A549 (cell line): Measurements from ENCODE around the gene CBX5. TPM values are rescaled to one million over a fixed set of nuclear protein-coding genes. Genes with fewer than 3 reads are reported as not detected.

Experiments used
- ATAC-seq, 2 experiments: fragments of 200-7000 bp in 1 of 2; fragments of >200 bp in 1 of 2; cut with Nextera tagmentation in 1 of 2; cut with Tn5 transposase in 1 of 2; 3 replicates each; pipeline versions ENCODE4 v1.8.0 to v1.9.1; 2018 to 2020; ENCODE audit warnings: mild to moderate bottlenecking in 1 of 2, moderate library complexity in 1 of 2
- CTCF ChIA-PET: fragments of 300-600 bp; sonication (Branson Sonifier 250); formaldehyde crosslinking; extraction: SDS; loops from one replicate; lab custom pipeline; 2021; ENCODE audit warnings: antibody characterized with exemption, inconsistent platforms; lab: Yijun Ruan, JAX
- POLR2A ChIA-PET: fragments of 350-600 bp; formaldehyde crosslinking; extraction: SDS; loops from one replicate; lab custom pipeline; 2021; ENCODE audit warnings: antibody characterized with exemption, inconsistent platforms; lab: Yijun Ruan, JAX
- DNase-seq, 2 experiments: peaks; one replicate each; pipeline versions ENCODE4 v3.0.0 to v3.0.0-alpha.2; 2011 to 2016; ENCODE audit warnings: low read depth in 1 of 2, low spot score in 1 of 2
- FAIRE-seq: peaks from 2 replicates; lab custom pipeline; 2011; peaks lifted over from hg19 to GRCh38; lab: Jason Lieb, UNC
- H3K27ac ChIP-seq, 2 experiments: fragments of >200 bp; sonication (Bioruptor Twin); formaldehyde crosslinking; 3 replicates each; pipeline ENCODE4 v1.5.1; 2016 to 2017
- H3K4me1 ChIP-seq: fragments of >200 bp; sonication (Bioruptor Twin); formaldehyde crosslinking; 3 replicates; pipeline ENCODE4 v1.6.1; 2016
- H3K4me2 ChIP-seq: fragments of >200 bp; sonication (Bioruptor Twin); formaldehyde crosslinking; 3 replicates; pipeline ENCODE4 v1.6.1; 2016
- H3K4me3 ChIP-seq: fragments of >200 bp; sonication (Bioruptor Twin); formaldehyde crosslinking; 3 replicates; pipeline ENCODE4 v1.5.1; 2016
- H3K9me3 ChIP-seq: fragments of >200 bp; sonication (Bioruptor Twin); formaldehyde crosslinking; 3 replicates; pipeline ENCODE4 v1.6.1; 2016
- CEBPB ChIP-seq, 2 experiments: fragments of >200 bp in 1 of 2; sonication (Bioruptor Twin) in 1 of 2; formaldehyde crosslinking in 1 of 2; IDR thresholded peaks; 2 replicates each; pipeline ENCODE4 v1.6.1; 2012 to 2016
- CHD2 ChIP-seq: fragments of 150-350 bp; IDR thresholded peaks from 2 replicates; pipeline ENCODE4 v1.6.1; 2014; ENCODE audit warnings: low read length; ENCODE audit not compliant: partially characterized antibody
- EHF ChIP-seq: fragments of 250-450 bp; sonication (Bioruptor Pico); IDR thresholded peaks from 2 replicates; pipeline ENCODE4 v1.5.0; 2020; ENCODE audit warnings: mild to moderate bottlenecking
- EHMT2 ChIP-seq: fragments of 200-600 bp; sonication (generic); IDR thresholded peaks from 2 replicates; pipeline ENCODE4 v1.6.1; 2016; ENCODE audit warnings: antibody characterized with exemption, low read depth, mild to moderate bottlenecking, moderate library complexity
- EP300 ChIP-seq, 2 experiments: fragments of >200 bp; sonication (Bioruptor Twin); formaldehyde crosslinking; IDR thresholded peaks; 2 replicates in 1 of 2; 3 replicates in 1 of 2; pipeline ENCODE4 v1.6.1; 2016 to 2017
- FOSL2 ChIP-seq, 2 experiments: fragments of 450-650 bp in 1 of 2; fragments of >200 bp in 1 of 2; sonication (Bioruptor Twin) in 1 of 2; formaldehyde crosslinking; IDR thresholded peaks; 2 replicates each; pipeline versions ENCODE4 v1.5.0 to v1.6.1; 2016 to 2020; ENCODE audit warnings: mild to moderate bottlenecking in 1 of 2, moderate library complexity in 1 of 2
- HEYL ChIP-seq: fragments of 250-450 bp; sonication (Bioruptor Pico); IDR thresholded peaks from 2 replicates; pipeline ENCODE4 v1.8.0; 2021; ENCODE audit warnings: mild to moderate bottlenecking, moderate library complexity
- HOXB13 ChIP-seq: fragments of 250-450 bp; sonication (Bioruptor Pico); IDR thresholded peaks from 2 replicates; pipeline ENCODE4 v1.5.0; 2020; ENCODE audit warnings: low read depth, mild to moderate bottlenecking, moderate library complexity
- KDM5A ChIP-seq: fragments of 200-600 bp; sonication (generic); IDR thresholded peaks from 2 replicates; pipeline ENCODE4 v1.6.1; 2016; ENCODE audit warnings: antibody characterized with exemption, mild to moderate bottlenecking
- NFE2L2 ChIP-seq: fragments of 150-350 bp; conservative IDR thresholded peaks from 2 replicates; pipeline ENCODE4 v1.6.1; 2014; ENCODE audit warnings: low read length
- NPAS2 ChIP-seq: fragments of 250-450 bp; sonication (Bioruptor Pico); IDR thresholded peaks from 2 replicates; pipeline ENCODE4 v1.8.0; 2022; ENCODE audit warnings: mild to moderate bottlenecking, moderate library complexity, borderline replicate concordance
- PHF8 ChIP-seq: fragments of 200-600 bp; sonication (generic); IDR thresholded peaks from 2 replicates; pipeline ENCODE4 v1.6.1; 2016; ENCODE audit warnings: low read depth, mild to moderate bottlenecking, antibody characterized with exemption, moderate library complexity, borderline replicate concordance
- POLR2AphosphoS2 ChIP-seq: conservative IDR thresholded peaks from 2 replicates; pipeline ENCODE4 v1.6.1; 2012; ENCODE audit warnings: low read length, improper control_type of control experiment, inconsistent platforms
- RARB ChIP-seq: fragments of 250-450 bp; sonication (Bioruptor Pico); IDR thresholded peaks from 2 replicates; pipeline ENCODE4 v1.8.0; 2021; ENCODE audit warnings: mild to moderate bottlenecking, moderate library complexity
- RCOR1 ChIP-seq: fragments of 150-350 bp; IDR thresholded peaks from 2 replicates; pipeline ENCODE4 v1.6.1; 2014; ENCODE audit warnings: antibody characterized with exemption, low read length, low read depth
- RFX5 ChIP-seq: fragments of 450-650 bp; IDR thresholded peaks from 2 replicates; pipeline ENCODE4 v1.7.1; 2014; ENCODE audit warnings: antibody characterized with exemption, mild to moderate bottlenecking, moderate library complexity
- SMC3 ChIP-seq: fragments of >200 bp; sonication (Bioruptor Twin); formaldehyde crosslinking; IDR thresholded peaks from 3 replicates; pipeline ENCODE4 v1.6.1; 2018; ENCODE audit warnings: inconsistent platforms
- TFCP2L1 ChIP-seq: fragments of 250-450 bp; sonication (Bioruptor Pico); IDR thresholded peaks from 2 replicates; pipeline ENCODE4 v1.5.0; 2021; ENCODE audit warnings: mild to moderate bottlenecking
- ZC3H11A ChIP-seq: fragments of 450-650 bp; IDR thresholded peaks from 2 replicates; pipeline ENCODE4 v1.6.1; 2014; ENCODE audit warnings: antibody characterized with exemption, mild to moderate bottlenecking
- ZFP36 ChIP-seq: fragments of 450-650 bp; IDR thresholded peaks from 2 replicates; pipeline ENCODE4 v1.6.1; 2014; ENCODE audit warnings: borderline replicate concordance; ENCODE audit not compliant: partially characterized antibody
- WGBS: methylation state at CpG from one replicate; pipeline ENCODE4 v1.1.6; 2017; ENCODE audit errors: missing lambda C conversion rate; 5-methylcytosine and 5-hydroxymethylcytosine counted together
- polyA plus RNA-seq, 4 experiments: library from polyadenylated mRNA; depleted of rRNA in 3 of 4; stranded (reverse); fragments of >200 nt; fragmentation: RNase III in 1 of 4; extraction: RNeasy Plus Mini Kit Qiagen cat#74134 plus additional on column Dnase treatment in 1 of 4; gene quantifications; 2 replicates in 3 of 4; 3 replicates in 1 of 4; pipeline ENCODE4 v1.2.3, GENCODE V29; 2011 to 2017
- TF ChIP-seq, protein P1 (sequence below): IDR thresholded peaks from 2 replicates; pipeline ENCODE4 v1.6.1; 2012
- TF ChIP-seq, protein P2 (sequence below): fragments of 250-450 bp; sonication (Bioruptor Pico); IDR thresholded peaks from 2 replicates; pipeline ENCODE4 v1.5.0; 2021; ENCODE audit warnings: mild to moderate bottlenecking, moderate library complexity, borderline replicate concordance
- TF ChIP-seq, protein P3 (sequence below): fragments of >200 bp; sonication (Bioruptor Twin); formaldehyde crosslinking; IDR thresholded peaks from 2 replicates; pipeline ENCODE4 v1.6.1; 2016
- TF ChIP-seq, protein P4 (sequence below): fragments of 200-600 bp; sonication (generic); IDR thresholded peaks from 2 replicates; pipeline ENCODE4 v1.6.1; 2016; ENCODE audit warnings: antibody characterized with exemption, mild to moderate bottlenecking, moderate library complexity
- TF ChIP-seq, protein P5 (sequence below): IDR thresholded peaks from 2 replicates; pipeline ENCODE4 v1.6.1; 2012
- TF ChIP-seq, protein P6 (sequence below): fragments of 150-350 bp; IDR thresholded peaks from 2 replicates; pipeline ENCODE4 v1.6.1; 2014; ENCODE audit warnings: low read depth, mild to moderate bottlenecking, low read length

The CBX5 gene
- polyA plus RNA-seq, 2 of the 4 experiments (the other 2 are of a cell fraction): 39.5 to 129 TPM

DNA sequence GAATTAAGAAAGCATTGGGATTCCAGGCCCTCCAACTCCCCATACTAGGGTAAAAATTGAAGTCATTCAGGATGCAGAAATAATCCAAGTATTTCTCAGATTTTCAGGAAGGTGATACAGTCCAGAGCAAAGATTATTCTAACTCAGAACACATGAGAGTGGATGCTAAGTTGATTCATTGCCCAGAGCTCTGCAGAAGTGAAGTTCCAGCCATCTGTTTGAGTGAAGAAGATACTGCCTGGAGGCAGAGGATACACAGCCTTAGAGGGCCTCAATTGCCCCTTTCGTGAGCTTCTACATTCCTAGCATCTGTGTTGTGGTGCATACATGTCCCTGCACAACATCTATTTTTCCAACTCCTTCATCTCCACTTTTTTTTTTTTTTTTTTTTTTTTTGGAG is 54.3 kb downstream of the CBX5 start:
- Histone ChIP-seq H3K4me2 (no peak overlapping the region), H3K27ac (no peak overlapping the region), H3K4me3 (no peak overlapping the region), H3K4me1 (peaks cover 26% of the 10 kb centered on the region), H3K9me3 (no peaks in the 10 kb centered on the region)
- ATAC-seq: no peak
- TF ChIP-seq, protein P1, sequence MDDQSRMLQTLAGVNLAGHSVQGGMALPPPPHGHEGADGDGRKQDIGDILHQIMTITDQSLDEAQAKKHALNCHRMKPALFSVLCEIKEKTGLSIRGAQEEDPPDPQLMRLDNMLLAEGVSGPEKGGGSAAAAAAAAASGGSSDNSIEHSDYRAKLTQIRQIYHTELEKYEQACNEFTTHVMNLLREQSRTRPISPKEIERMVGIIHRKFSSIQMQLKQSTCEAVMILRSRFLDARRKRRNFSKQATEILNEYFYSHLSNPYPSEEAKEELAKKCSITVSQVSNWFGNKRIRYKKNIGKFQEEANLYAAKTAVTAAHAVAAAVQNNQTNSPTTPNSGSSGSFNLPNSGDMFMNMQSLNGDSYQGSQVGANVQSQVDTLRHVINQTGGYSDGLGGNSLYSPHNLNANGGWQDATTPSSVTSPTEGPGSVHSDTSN: no peak
- TF ChIP-seq KDM5A (no peak), NFE2L2 (no peak), RARB (no peak), ZFP36 (no peak), RCOR1 (no peak), RFX5 (no peak), CHD2 (no peak), HOXB13 (CRISPR knock-in tag) (no peak), POLR2AphosphoS2 (no peak), PHF8 (no peak), TFCP2L1 (CRISPR knock-in tag) (no peak), ZC3H11A (no peak), HEYL (CRISPR knock-in tag) (no peak)
- TF ChIP-seq, protein P2, sequence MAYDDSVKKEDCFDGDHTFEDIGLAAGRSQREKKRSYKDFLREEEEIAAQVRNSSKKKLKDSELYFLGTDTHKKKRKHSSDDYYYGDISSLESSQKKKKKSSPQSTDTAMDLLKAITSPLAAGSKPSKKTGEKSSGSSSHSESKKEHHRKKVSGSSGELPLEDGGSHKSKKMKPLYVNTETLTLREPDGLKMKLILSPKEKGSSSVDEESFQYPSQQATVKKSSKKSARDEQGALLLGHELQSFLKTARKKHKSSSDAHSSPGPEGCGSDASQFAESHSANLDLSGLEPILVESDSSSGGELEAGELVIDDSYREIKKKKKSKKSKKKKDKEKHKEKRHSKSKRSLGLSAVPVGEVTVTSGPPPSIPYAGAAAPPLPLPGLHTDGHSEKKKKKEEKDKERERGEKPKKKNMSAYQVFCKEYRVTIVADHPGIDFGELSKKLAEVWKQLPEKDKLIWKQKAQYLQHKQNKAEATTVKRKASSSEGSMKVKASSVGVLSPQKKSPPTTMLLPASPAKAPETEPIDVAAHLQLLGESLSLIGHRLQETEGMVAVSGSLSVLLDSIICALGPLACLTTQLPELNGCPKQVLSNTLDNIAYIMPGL (CRISPR knock-in tag): no peak
- TF ChIP-seq, protein P3, sequence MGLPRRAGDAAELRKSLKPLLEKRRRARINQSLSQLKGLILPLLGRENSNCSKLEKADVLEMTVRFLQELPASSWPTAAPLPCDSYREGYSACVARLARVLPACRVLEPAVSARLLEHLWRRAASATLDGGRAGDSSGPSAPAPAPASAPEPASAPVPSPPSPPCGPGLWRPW: no peak
- ChIA-PET CTCF (interaction anchor here (0.9 to 7.2 kb wide), 13 partner anchors 10 to 217 kb away, joined by 3 to 64 read pairs (median 4); partner anchors contain the start of genes COPZ1 and HOXC8), POLR2A (no interaction called here)
- no peak for DNase-seq
- 92% methylated on average over 1 of the region's 1 CpG for WGBS
- no peak for FAIRE-seq

DNA sequence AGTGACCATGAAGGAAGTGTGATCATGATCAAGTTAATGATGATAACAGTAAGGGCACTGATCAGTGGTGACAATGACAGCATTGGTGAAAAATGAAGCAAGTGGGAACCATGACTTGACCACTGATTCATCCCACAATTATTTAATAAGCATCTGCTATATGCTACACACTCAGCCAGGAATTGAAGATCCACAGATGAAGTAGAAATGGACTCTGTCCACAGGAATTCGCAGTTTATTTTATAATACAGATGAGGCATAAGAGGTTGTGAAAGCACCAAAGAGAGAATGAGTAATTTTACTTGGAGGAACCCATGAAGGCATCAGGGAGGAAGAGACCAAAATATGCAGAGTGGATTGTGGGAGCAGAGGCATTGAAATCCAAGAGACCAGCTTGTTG is 57.3 kb downstream of the CBX5 start:
- WGBS: 18% methylated on average over 1 of the region's 1 CpG
- POLR2A ChIA-PET: interaction anchor here (0.7 kb wide), 1 partner anchor 58 kb away, joined by 3 read pairs; the partner anchor contains the start of gene HNRNPA1
- TF ChIP-seq, protein P4, sequence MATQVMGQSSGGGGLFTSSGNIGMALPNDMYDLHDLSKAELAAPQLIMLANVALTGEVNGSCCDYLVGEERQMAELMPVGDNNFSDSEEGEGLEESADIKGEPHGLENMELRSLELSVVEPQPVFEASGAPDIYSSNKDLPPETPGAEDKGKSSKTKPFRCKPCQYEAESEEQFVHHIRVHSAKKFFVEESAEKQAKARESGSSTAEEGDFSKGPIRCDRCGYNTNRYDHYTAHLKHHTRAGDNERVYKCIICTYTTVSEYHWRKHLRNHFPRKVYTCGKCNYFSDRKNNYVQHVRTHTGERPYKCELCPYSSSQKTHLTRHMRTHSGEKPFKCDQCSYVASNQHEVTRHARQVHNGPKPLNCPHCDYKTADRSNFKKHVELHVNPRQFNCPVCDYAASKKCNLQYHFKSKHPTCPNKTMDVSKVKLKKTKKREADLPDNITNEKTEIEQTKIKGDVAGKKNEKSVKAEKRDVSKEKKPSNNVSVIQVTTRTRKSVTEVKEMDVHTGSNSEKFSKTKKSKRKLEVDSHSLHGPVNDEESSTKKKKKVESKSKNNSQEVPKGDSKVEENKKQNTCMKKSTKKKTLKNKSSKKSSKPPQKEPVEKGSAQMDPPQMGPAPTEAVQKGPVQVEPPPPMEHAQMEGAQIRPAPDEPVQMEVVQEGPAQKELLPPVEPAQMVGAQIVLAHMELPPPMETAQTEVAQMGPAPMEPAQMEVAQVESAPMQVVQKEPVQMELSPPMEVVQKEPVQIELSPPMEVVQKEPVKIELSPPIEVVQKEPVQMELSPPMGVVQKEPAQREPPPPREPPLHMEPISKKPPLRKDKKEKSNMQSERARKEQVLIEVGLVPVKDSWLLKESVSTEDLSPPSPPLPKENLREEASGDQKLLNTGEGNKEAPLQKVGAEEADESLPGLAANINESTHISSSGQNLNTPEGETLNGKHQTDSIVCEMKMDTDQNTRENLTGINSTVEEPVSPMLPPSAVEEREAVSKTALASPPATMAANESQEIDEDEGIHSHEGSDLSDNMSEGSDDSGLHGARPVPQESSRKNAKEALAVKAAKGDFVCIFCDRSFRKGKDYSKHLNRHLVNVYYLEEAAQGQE: no peak
- TF ChIP-seq CHD2 (no peak), EHMT2 (no peak), NFE2L2 (no peak), NPAS2 (CRISPR knock-in tag) (no peak), HEYL (CRISPR knock-in tag) (no peak), FOSL2 (IDR thresholded peaks at IDR 0.05) (0 out of 2 replicates have a peak, but pooled peaks have one; percentile 21), FOSL2 (CRISPR knock-in tag; IDR thresholded peaks at IDR 0.05) (peak; percentile 64), EHF (CRISPR knock-in tag) (no peak), CEBPB (IDR thresholded peaks at IDR 0.05) (peak in 1 of 2 experiments; percentile 17; a peak in 1 of 4 replicates), SMC3 (no peak), HOXB13 (CRISPR knock-in tag) (no peak), EP300 (IDR thresholded peaks at IDR 0.05) (no peak)
- TF ChIP-seq, protein P5, sequence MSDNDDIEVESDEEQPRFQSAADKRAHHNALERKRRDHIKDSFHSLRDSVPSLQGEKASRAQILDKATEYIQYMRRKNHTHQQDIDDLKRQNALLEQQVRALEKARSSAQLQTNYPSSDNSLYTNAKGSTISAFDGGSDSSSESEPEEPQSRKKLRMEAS: no peak
- TF ChIP-seq, protein P6, sequence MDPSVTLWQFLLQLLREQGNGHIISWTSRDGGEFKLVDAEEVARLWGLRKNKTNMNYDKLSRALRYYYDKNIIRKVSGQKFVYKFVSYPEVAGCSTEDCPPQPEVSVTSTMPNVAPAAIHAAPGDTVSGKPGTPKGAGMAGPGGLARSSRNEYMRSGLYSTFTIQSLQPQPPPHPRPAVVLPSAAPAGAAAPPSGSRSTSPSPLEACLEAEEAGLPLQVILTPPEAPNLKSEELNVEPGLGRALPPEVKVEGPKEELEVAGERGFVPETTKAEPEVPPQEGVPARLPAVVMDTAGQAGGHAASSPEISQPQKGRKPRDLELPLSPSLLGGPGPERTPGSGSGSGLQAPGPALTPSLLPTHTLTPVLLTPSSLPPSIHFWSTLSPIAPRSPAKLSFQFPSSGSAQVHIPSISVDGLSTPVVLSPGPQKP: no peak
- TF ChIP-seq, all 56 proteins: peak for 2
- H3K27ac ChIP-seq: peak overlapping the region in 1 of 2 experiments; percentile 72; a peak in 2 of 6 replicates
- H3K4me3 ChIP-seq: no peak overlapping the region
- DNase-seq (peak in 1 of 2 experiments; percentile 24), FAIRE-seq (no peak), ATAC-seq (peak; percentile 10 to 22; a peak in 4 of 6 replicates)
- no peaks in the 10 kb centered on the region for H3K9me3 ChIP-seq
- CTCF ChIA-PET: interaction anchor here (0.7 to 7.2 kb wide), 16 partner anchors 8 to 216 kb away, joined by 3 to 108 read pairs (median 6); partner anchors contain the start of gene COPZ1
- H3K4me2 ChIP-seq: peak overlapping the region; percentile 35; the same call in 1 of the 3 replicates
- H3K4me1 ChIP-seq: peaks cover 15% of the 10 kb centered on the region
